Panc1 (cell line): ENCODE data around the gene SFSWAP. TPM values are rescaled to one million over a fixed set of nuclear protein-coding genes. Genes with fewer than 3 reads are reported as not detected.

ENCODE experiments used
- ATAC-seq: fragments of 200-7000 bp; cut with Tn5 transposase; 2 replicates; pipeline ENCODE4 v1.9.1; 2020; ENCODE audit warnings: mild to moderate bottlenecking, moderate library complexity
- BruUV-seq: library from RNA; stranded (reverse); fragments of 400-500 nt; replicated peaks from 2 replicates; lab custom pipeline; 2021; lab: Mats Ljungman, UMichigan
- CTCF ChIA-PET: fragments of 300-600 bp; sonication (Branson Sonifier 250); formaldehyde crosslinking; loops from one replicate; lab custom pipeline; 2022; ENCODE audit warnings: antibody characterized with exemption; lab: Charles Lee
- POLR2A ChIA-PET: fragments of 300-600 bp; sonication (Branson Sonifier 250); formaldehyde crosslinking; loops from one replicate; lab custom pipeline; 2022; ENCODE audit warnings: antibody characterized with exemption; lab: Charles Lee
- DNase-seq: peaks from one replicate; pipeline ENCODE4 v3.0.0-alpha.2; 2010; ENCODE audit warnings: low read depth, low spot score
- H3K27ac ChIP-seq: 2 replicates; pipeline ENCODE4 v1.5.1; 2011; ENCODE audit warnings: mild to moderate bottlenecking, low read length, inconsistent platforms
- H3K27me3 ChIP-seq: fragments of 200-500 bp; sonication (Bioruptor generic); 2 replicates; pipeline ENCODE4 v1.6.0; 2014; ENCODE audit warnings: low read length, inconsistent platforms; ENCODE audit not compliant: control insufficient read depth, insufficient read depth
- H3K36me3 ChIP-seq: fragments of 200-500 bp; sonication (Bioruptor generic); 2 replicates; pipeline ENCODE4 v1.5.1; 2014; ENCODE audit warnings: inconsistent platforms, mild to moderate bottlenecking, low read length, moderate library complexity; ENCODE audit not compliant: control insufficient read depth, insufficient read depth
- H3K4me1 ChIP-seq: 2 replicates; pipeline ENCODE4 v1.5.1; 2011; ENCODE audit warnings: inconsistent platforms, mild to moderate bottlenecking, low read length, moderate library complexity; ENCODE audit not compliant: control insufficient read depth, insufficient read depth
- H3K4me3 ChIP-seq, 2 experiments: 2 replicates each; pipeline ENCODE4 v1.5.1; 2011 to 2012; ENCODE audit warnings: low read depth in 2 of 2, low read length in 2 of 2, mild to moderate bottlenecking in 2 of 2, inconsistent platforms in 1 of 2, moderate library complexity in 1 of 2
- H3K9me3 ChIP-seq: fragments of 200-500 bp; sonication (Bioruptor generic); 2 replicates; pipeline ENCODE4 v1.5.1; 2014; ENCODE audit warnings: low read depth, mild to moderate bottlenecking, inconsistent platforms, low read length, moderate library complexity; ENCODE audit not compliant: control insufficient read depth, insufficient read depth
- POLR2AphosphoS5 ChIP-seq: IDR thresholded peaks from 2 replicates; pipeline ENCODE4 v1.6.1; 2012; ENCODE audit warnings: mild to moderate bottlenecking, low read depth, low read length, moderate library complexity
- SIN3A ChIP-seq: IDR thresholded peaks from 2 replicates; pipeline ENCODE4 v1.6.1; 2012; ENCODE audit warnings: low read depth, mild to moderate bottlenecking, low read length, moderate library complexity, borderline replicate concordance; ENCODE audit not compliant: insufficient read depth
- TCF7L2 ChIP-seq: IDR thresholded peaks from 2 replicates; pipeline ENCODE4 v1.6.1; 2011; ENCODE audit warnings: mild to moderate bottlenecking, low read depth, low read length, inconsistent platforms
- in situ Hi-C: cut with HindIII; loops from 2 replicates; pipeline ENCODE4 v1.10.0; 2016; ENCODE audit warnings: low sequenced_read_pairs, low pct_unique_long_range_greater_than_20kb
- intact Hi-C: fragments of 100-400 bp; cut with micrococcal nuclease; formaldehyde crosslinking; loops from one replicate; pipeline ENCODE4 v1.10.0; 2022; ENCODE audit not compliant: unreplicated experiment
- total RNA-seq: library from RNA; stranded (reverse); gene quantifications from one replicate; pipeline ENCODE4 v1.2.1, GENCODE V29; 2021; ENCODE audit not compliant: unreplicated experiment
- TF ChIP-seq, protein P1 (sequence below), 2 experiments: IDR thresholded peaks; 2 replicates each; pipeline ENCODE4 v1.6.1; 2011 to 2012; ENCODE audit warnings: low read depth in 2 of 2, control low read depth in 1 of 2, low read length in 1 of 2, mild to moderate bottlenecking in 1 of 2, moderate library complexity in 1 of 2; ENCODE audit not compliant: insufficient read depth in 1 of 2
- TF ChIP-seq, protein P2 (sequence below): fragments of 450-650 bp; IDR thresholded peaks from 2 replicates; pipeline ENCODE4 v1.5.1; 2017; ENCODE audit warnings: mild to moderate bottlenecking

SFSWAP gene
- total RNA-seq, 1 experiment from 2014 or later: 41.6 TPM

DNA sequence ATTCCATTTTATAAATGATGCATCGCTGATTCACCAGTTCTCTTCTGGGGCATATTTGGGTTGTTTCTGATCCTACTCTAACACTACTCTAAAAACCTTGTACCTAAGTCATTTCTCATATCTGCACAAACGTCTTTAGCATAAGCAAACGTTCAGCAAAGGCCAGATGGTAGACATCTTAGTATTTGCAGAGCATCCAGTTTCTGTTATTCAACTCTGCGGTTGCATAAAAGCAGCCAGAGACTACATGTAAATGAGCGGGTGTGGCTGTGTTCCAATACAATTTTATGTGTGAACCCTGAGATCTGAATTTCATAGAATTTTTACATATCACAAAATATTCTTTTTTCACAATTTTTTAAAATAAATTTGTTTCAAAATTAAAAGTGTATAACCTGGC lies 94.5 kb downstream of the SFSWAP start:
- no peaks in the 10 kb centered on the region for H3K9me3 ChIP-seq
- H3K36me3 ChIP-seq: no peaks in the 10 kb centered on the region
- in situ Hi-C loops: no loop called here
- BruUV-seq: no TSS peak
- ChIA-PET CTCF (no interaction called here), POLR2A (no interaction called here)
- no peak for ATAC-seq
- DNase-seq: no peak
- no peaks in the 10 kb centered on the region for H3K4me1 ChIP-seq
- no peak for TF ChIP-seq POLR2AphosphoS5
- TF ChIP-seq, protein P1, sequence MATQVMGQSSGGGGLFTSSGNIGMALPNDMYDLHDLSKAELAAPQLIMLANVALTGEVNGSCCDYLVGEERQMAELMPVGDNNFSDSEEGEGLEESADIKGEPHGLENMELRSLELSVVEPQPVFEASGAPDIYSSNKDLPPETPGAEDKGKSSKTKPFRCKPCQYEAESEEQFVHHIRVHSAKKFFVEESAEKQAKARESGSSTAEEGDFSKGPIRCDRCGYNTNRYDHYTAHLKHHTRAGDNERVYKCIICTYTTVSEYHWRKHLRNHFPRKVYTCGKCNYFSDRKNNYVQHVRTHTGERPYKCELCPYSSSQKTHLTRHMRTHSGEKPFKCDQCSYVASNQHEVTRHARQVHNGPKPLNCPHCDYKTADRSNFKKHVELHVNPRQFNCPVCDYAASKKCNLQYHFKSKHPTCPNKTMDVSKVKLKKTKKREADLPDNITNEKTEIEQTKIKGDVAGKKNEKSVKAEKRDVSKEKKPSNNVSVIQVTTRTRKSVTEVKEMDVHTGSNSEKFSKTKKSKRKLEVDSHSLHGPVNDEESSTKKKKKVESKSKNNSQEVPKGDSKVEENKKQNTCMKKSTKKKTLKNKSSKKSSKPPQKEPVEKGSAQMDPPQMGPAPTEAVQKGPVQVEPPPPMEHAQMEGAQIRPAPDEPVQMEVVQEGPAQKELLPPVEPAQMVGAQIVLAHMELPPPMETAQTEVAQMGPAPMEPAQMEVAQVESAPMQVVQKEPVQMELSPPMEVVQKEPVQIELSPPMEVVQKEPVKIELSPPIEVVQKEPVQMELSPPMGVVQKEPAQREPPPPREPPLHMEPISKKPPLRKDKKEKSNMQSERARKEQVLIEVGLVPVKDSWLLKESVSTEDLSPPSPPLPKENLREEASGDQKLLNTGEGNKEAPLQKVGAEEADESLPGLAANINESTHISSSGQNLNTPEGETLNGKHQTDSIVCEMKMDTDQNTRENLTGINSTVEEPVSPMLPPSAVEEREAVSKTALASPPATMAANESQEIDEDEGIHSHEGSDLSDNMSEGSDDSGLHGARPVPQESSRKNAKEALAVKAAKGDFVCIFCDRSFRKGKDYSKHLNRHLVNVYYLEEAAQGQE (IDR thresholded peaks at IDR 0.05; ENCODE audit: insufficient read depth in 1 of 2, low read depth in 2 of 2, low read length in 1 of 2): no peak
- TF ChIP-seq SIN3A: no peak
- intact Hi-C loops: no loop called here
- H3K4me3 ChIP-seq: no peak overlapping the region
- H3K27me3 ChIP-seq: no peaks in the 10 kb centered on the region
- H3K27ac ChIP-seq: no peak overlapping the region

DNA sequence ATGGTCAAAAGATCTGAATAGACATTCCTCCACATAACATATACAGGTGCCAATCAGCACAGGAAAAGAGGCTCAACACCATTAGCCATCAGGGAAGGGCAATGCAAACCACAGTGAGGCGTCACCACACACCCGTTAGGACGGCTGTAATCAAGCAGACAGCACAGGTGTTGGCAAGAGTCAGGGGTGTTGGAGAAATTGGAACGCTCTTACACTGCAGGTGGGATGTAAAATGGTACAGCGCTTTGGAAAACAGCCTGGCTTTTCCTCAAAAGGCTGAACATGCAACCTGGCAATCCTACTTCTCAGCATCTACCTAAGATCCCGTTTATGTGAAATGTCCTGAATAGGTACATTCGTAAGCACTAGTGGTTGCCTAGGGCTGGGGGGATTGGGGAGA lies 95.8 kb downstream of the SFSWAP start:
- no peak overlapping the region for H3K27ac ChIP-seq
- H3K4me3 ChIP-seq: no peak overlapping the region
- DNase-seq (no peak), ATAC-seq (no peak)
- H3K4me1 ChIP-seq: no peaks in the 10 kb centered on the region
- no peaks in the 10 kb centered on the region for H3K9me3 ChIP-seq
- no peaks in the 10 kb centered on the region for H3K27me3 ChIP-seq
- CTCF ChIA-PET: no interaction called here
- BruUV-seq: no TSS peak
- POLR2A ChIA-PET: no interaction called here
- H3K36me3 ChIP-seq: no peaks in the 10 kb centered on the region
- TF ChIP-seq SIN3A: no peak
- TF ChIP-seq, protein P2, sequence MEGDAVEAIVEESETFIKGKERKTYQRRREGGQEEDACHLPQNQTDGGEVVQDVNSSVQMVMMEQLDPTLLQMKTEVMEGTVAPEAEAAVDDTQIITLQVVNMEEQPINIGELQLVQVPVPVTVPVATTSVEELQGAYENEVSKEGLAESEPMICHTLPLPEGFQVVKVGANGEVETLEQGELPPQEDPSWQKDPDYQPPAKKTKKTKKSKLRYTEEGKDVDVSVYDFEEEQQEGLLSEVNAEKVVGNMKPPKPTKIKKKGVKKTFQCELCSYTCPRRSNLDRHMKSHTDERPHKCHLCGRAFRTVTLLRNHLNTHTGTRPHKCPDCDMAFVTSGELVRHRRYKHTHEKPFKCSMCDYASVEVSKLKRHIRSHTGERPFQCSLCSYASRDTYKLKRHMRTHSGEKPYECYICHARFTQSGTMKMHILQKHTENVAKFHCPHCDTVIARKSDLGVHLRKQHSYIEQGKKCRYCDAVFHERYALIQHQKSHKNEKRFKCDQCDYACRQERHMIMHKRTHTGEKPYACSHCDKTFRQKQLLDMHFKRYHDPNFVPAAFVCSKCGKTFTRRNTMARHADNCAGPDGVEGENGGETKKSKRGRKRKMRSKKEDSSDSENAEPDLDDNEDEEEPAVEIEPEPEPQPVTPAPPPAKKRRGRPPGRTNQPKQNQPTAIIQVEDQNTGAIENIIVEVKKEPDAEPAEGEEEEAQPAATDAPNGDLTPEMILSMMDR: no peak
- TF ChIP-seq, protein P1 (IDR thresholded peaks at IDR 0.05; ENCODE audit: insufficient read depth in 1 of 2, low read depth in 2 of 2, low read length in 1 of 2): no peak
- no peak for TF ChIP-seq TCF7L2
- no peak for TF ChIP-seq POLR2AphosphoS5
- intact Hi-C loops (no loop called here), in situ Hi-C loops (no loop called here)
